ENCODE measurements around the gene PTH2.

PTH2 gene

GRCh38 chr19:49430172-49430677, 7.0 kb upstream of the PTH2 start:
- no peak overlapping the region for H3K4me3 ChIP-seq (ENCODE audit: low read length)
- no peak for TF ChIP-seq ZNF274 (IDR thresholded peaks at IDR 0.05; ENCODE audit: low read depth, low read length)

GRCh38 chr19:49428547-49429451, 5.6 kb upstream of the PTH2 start:
- no peak overlapping the region for H3K4me3 ChIP-seq (ENCODE audit: low read length)
- no peak for TF ChIP-seq ZNF274 (IDR thresholded peaks at IDR 0.05; ENCODE audit: low read depth, low read length)

GRCh38 chr19:49427855-49428546, 4.8 kb upstream of the PTH2 start:
- no peak overlapping the region for H3K4me3 ChIP-seq (ENCODE audit: low read length)
- no peak for TF ChIP-seq ZNF274 (IDR thresholded peaks at IDR 0.05; ENCODE audit: low read depth, low read length)

GRCh38 chr19:49427339-49427738, 4.1 kb upstream of the PTH2 start:
- TF ChIP-seq ZNF274 (IDR thresholded peaks at IDR 0.05; ENCODE audit: low read depth, low read length) = no peak
- no peak overlapping the region for H3K4me3 ChIP-seq (ENCODE audit: low read length)

GRCh38 chr19:49425922-49426592, 2.8 kb upstream of the PTH2 start:
- TF ChIP-seq ZNF274 (IDR thresholded peaks at IDR 0.05; ENCODE audit: low read depth, low read length) = no peak
- H3K4me3 ChIP-seq (ENCODE audit: low read length) = no peak overlapping the region

- no peak for TF ChIP-seq ZNF274 (IDR thresholded peaks at IDR 0.05; ENCODE audit: low read depth, low read length)
- H3K4me3 ChIP-seq (ENCODE audit: low read length) = no peak within 1 kb of the TSS
Measured at GRCh38 chr19:49425178-49425577, 1.9 kb upstream of the PTH2 start, which contains the start of gene GFY. GFY (plus strand) TSS chr19:49425388; CDS start chr19:49426431, 1,043 bp downstream.

GRCh38 chr19:49423985-49424303, 703 bp upstream of the PTH2 start:
- no peak overlapping the region for H3K4me3 ChIP-seq (ENCODE audit: low read length)
- no peak for TF ChIP-seq ZNF274 (IDR thresholded peaks at IDR 0.05; ENCODE audit: low read depth, low read length)

- H3K4me3 ChIP-seq (ENCODE audit: low read length) = no peak overlapping the region
- TF ChIP-seq ZNF274 (IDR thresholded peaks at IDR 0.05; ENCODE audit: low read depth, low read length) = no peak
Measured at GRCh38 chr19:49422407-49423070, 702 bp downstream of the PTH2 start.

GRCh38 chr19:49421878-49422202, 1.4 kb downstream of the PTH2 start:
- TF ChIP-seq ZNF274 (IDR thresholded peaks at IDR 0.05; ENCODE audit: low read depth, low read length) = no peak
- H3K4me3 ChIP-seq (ENCODE audit: low read length) = no peak overlapping the region

- no peak for TF ChIP-seq ZNF274 (IDR thresholded peaks at IDR 0.05; ENCODE audit: low read depth, low read length)
- H3K4me3 ChIP-seq (ENCODE audit: low read length) = no peak overlapping the region
Measured at GRCh38 chr19:49421039-49421877, 2.0 kb downstream of the PTH2 start.

GRCh38 chr19:49420227-49420626, 3.0 kb downstream of the PTH2 start:
- H3K4me3 ChIP-seq (ENCODE audit: low read length) = no peak overlapping the region
- no peak for TF ChIP-seq ZNF274 (IDR thresholded peaks at IDR 0.05; ENCODE audit: low read depth, low read length)

- H3K4me3 ChIP-seq (ENCODE audit: low read length) = no peak overlapping the region
- no peak for TF ChIP-seq ZNF274 (IDR thresholded peaks at IDR 0.05; ENCODE audit: low read depth, low read length)
Measured at GRCh38 chr19:49419173-49419572, 4.1 kb downstream of the PTH2 start.

GRCh38 chr19:49418511-49418910, 4.7 kb downstream of the PTH2 start:
- H3K4me3 ChIP-seq (ENCODE audit: low read length) = no peak overlapping the region
- no peak for TF ChIP-seq ZNF274 (IDR thresholded peaks at IDR 0.05; ENCODE audit: low read depth, low read length)
